ENCODE measurements around the gene SEPTIN6.

DNA sequence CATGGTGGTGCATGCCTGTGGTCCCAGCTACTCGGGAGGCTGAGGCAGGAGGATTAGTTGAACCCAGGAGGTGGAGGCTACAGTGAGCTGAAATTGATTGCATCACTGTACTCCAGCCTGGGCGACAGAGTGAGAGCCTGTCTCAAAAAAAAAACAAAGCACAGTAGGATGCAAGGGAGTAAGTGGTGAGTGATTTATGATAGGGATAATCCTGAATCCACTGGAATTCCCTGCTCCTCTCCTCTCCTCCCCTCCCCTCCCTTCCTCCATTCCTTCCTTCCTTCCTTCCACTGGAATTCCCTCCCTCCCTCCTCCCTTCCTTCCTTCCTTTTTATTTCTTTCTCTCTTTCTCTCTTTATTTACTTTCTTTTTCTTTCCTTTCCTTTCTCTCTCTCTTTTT, 45.9 kb downstream of the SEPTIN6 start:
- TF ChIP-seq, protein P1, sequence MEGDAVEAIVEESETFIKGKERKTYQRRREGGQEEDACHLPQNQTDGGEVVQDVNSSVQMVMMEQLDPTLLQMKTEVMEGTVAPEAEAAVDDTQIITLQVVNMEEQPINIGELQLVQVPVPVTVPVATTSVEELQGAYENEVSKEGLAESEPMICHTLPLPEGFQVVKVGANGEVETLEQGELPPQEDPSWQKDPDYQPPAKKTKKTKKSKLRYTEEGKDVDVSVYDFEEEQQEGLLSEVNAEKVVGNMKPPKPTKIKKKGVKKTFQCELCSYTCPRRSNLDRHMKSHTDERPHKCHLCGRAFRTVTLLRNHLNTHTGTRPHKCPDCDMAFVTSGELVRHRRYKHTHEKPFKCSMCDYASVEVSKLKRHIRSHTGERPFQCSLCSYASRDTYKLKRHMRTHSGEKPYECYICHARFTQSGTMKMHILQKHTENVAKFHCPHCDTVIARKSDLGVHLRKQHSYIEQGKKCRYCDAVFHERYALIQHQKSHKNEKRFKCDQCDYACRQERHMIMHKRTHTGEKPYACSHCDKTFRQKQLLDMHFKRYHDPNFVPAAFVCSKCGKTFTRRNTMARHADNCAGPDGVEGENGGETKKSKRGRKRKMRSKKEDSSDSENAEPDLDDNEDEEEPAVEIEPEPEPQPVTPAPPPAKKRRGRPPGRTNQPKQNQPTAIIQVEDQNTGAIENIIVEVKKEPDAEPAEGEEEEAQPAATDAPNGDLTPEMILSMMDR (IDR thresholded peaks at IDR 0.05) = no peak
- no peak for TF ChIP-seq EZH2 (IDR thresholded peaks at IDR 0.05; ENCODE audit: borderline replicate concordance, insufficient read depth, low read depth, low read length, poor library complexity, severe bottlenecking)
